PC-3 (cell line): ENCODE results near the gene RPL22. TPM values are rescaled to one million over a fixed set of nuclear protein-coding genes. Genes with fewer than 3 reads are reported as not detected.

Source experiments
- ATAC-seq: fragments of 200-7000 bp; cut with Tn5 transposase; 2 replicates; pipeline ENCODE4 v1.9.1; 2020; ENCODE audit warnings: mild to moderate bottlenecking, moderate library complexity
- BruUV-seq: library from RNA; stranded (reverse); fragments of 400-500 nt; replicated peaks from 2 replicates; lab custom pipeline; 2021; lab: Mats Ljungman, UMichigan
- CTCF ChIA-PET: fragments of 300-600 bp; sonication (Branson Sonifier 250); formaldehyde crosslinking; loops from one replicate; lab custom pipeline; 2022; ENCODE audit warnings: antibody characterized with exemption; lab: Charles Lee
- POLR2A ChIA-PET: fragments of 300-600 bp; sonication (Branson Sonifier 250); formaldehyde crosslinking; loops from one replicate; lab custom pipeline; 2022; ENCODE audit warnings: antibody characterized with exemption; ENCODE audit not compliant: unreplicated experiment; lab: Charles Lee
- DNase-seq: peaks from one replicate; pipeline ENCODE4 v3.0.0-alpha.2; 2015
- H2AFZ ChIP-seq: fragments of 300-600 bp; sonication (generic); 2 replicates; pipeline ENCODE4 v1.6.0; 2016; ENCODE audit warnings: antibody characterized with exemption, low read length
- H3F3A ChIP-seq: fragments of 300-600 bp; sonication (generic); one replicate; pipeline ENCODE4 v1.6.0; 2017; ENCODE audit warnings: antibody characterized with exemption, low read length, control low read depth, mild to moderate bottlenecking; ENCODE audit not compliant: unreplicated experiment
- H3K27ac ChIP-seq: fragments of 300-600 bp; sonication (generic); 2 replicates; pipeline ENCODE4 v1.5.1; 2016; ENCODE audit warnings: mild to moderate bottlenecking, low read length
- H3K27me3 ChIP-seq: fragments of 300-600 bp; sonication (generic); 2 replicates; pipeline ENCODE4 v1.6.1; 2016; ENCODE audit warnings: low read length, mixed read lengths
- H3K36me3 ChIP-seq: fragments of 300-600 bp; sonication (generic); 2 replicates; pipeline ENCODE4 v1.6.1; 2016; ENCODE audit warnings: low read depth, mixed run types, low read length, mixed read lengths
- H3K4me1 ChIP-seq: fragments of 300-600 bp; sonication (generic); 2 replicates; pipeline ENCODE4 v1.5.1; 2016; ENCODE audit warnings: low read length; ENCODE audit not compliant: insufficient read depth
- H3K4me2 ChIP-seq: fragments of 300-600 bp; sonication (generic); 2 replicates; pipeline ENCODE4 v1.6.0; 2016; ENCODE audit warnings: low read length
- H3K4me3 ChIP-seq: fragments of 300-600 bp; sonication (generic); 2 replicates; pipeline ENCODE4 v1.5.1; 2016; ENCODE audit warnings: mild to moderate bottlenecking, low read length, mixed read lengths
- H3K79me2 ChIP-seq: fragments of 300-600 bp; sonication (generic); 2 replicates; pipeline ENCODE4 v1.6.1; 2017; ENCODE audit warnings: low read length, mixed read lengths
- H3K9ac ChIP-seq: fragments of 300-600 bp; sonication (generic); 2 replicates; pipeline ENCODE4 v1.6.0; 2016; ENCODE audit warnings: mild to moderate bottlenecking, low read length
- H3K9me2 ChIP-seq: fragments of 300-600 bp; sonication (generic); replicated peaks from 2 replicates; pipeline ENCODE4 v1.6.1; 2016; ENCODE audit warnings: mixed run types, low read length, mixed read lengths
- H3K9me3 ChIP-seq: fragments of 300-600 bp; sonication (generic); 2 replicates; pipeline ENCODE4 v1.6.1; 2016; ENCODE audit warnings: low read length, mixed read lengths
- H4K20me1 ChIP-seq: fragments of 300-600 bp; sonication (generic); 2 replicates; pipeline ENCODE4 v1.6.1; 2016; ENCODE audit warnings: low read length, mixed read lengths
- CTCF ChIP-seq: fragments of 300-600 bp; sonication (generic); conservative IDR thresholded peaks from 2 replicates; pipeline ENCODE4 v1.5.1; 2017; ENCODE audit warnings: antibody characterized with exemption, low read depth, mild to moderate bottlenecking, low read length
- EZH2 ChIP-seq: fragments of 300-600 bp; sonication (generic); IDR thresholded peaks from one replicate; pipeline ENCODE4 v1.6.1; 2017; ENCODE audit warnings: antibody characterized with exemption, mild to moderate bottlenecking, low read length; ENCODE audit not compliant: unreplicated experiment
- EZH2phosphoT487 ChIP-seq: fragments of 300-600 bp; sonication (generic); IDR thresholded peaks from 2 replicates; pipeline ENCODE4 v1.6.1; 2018; ENCODE audit warnings: mild to moderate bottlenecking, antibody characterized with exemption, low read length, borderline replicate concordance
- intact Hi-C: fragments of 100-400 bp; cut with micrococcal nuclease; formaldehyde crosslinking; loops from 2 replicates; pipeline ENCODE4 v1.9.0; 2023
- total RNA-seq: library from RNA; depleted of rRNA; stranded (reverse); fragments of >200 nt; gene quantifications from 2 replicates; pipeline ENCODE4 v1.2.3, GENCODE V29; 2014

Gene RPL22
- total RNA-seq, 1 experiment from 2014 or later, result 283 TPM

GRCh38 chr1:6163973-6164617, 35.3 kb downstream of the RPL22 start:
- no peak overlapping the region for H3K4me2 ChIP-seq
- no peaks in the 10 kb centered on the region for H3F3A ChIP-seq
- no peaks in the 10 kb centered on the region for H4K20me1 ChIP-seq
- H3K9ac ChIP-seq, result no peak overlapping the region
- no peak overlapping the region for H3K27ac ChIP-seq
- no peaks in the 10 kb centered on the region for H3K79me2 ChIP-seq
- no peaks in the 10 kb centered on the region for H3K27me3 ChIP-seq
- H3K36me3 ChIP-seq, result no peaks in the 10 kb centered on the region
- H3K4me3 ChIP-seq, result no peak overlapping the region
- DNase-seq (no peak), ATAC-seq (no peak)
- H2AFZ ChIP-seq, result no peak overlapping the region
- intact Hi-C loops, result no loop called here
- CTCF ChIA-PET, result no interaction called here
- TF ChIP-seq EZH2phosphoT487, result no peak
- TF ChIP-seq EZH2, result no peak
- TF ChIP-seq CTCF, result no peak
- BruUV-seq, result no TSS peak
- POLR2A ChIA-PET, result no interaction called here
- no peaks in the 10 kb centered on the region for H3K9me2 ChIP-seq
- no peaks in the 10 kb centered on the region for H3K4me1 ChIP-seq
- H3K9me3 ChIP-seq, result no peaks in the 10 kb centered on the region

- Histone ChIP-seq H4K20me1 (no peaks in the 10 kb centered on the region), H3K9me3 (no peaks in the 10 kb centered on the region), H3K4me3 (no peak overlapping the region), H3K27me3 (no peaks in the 10 kb centered on the region), H3K27ac (no peak overlapping the region), H2AFZ (no peak overlapping the region), H3K4me1 (peaks cover 2% of the 10 kb centered on the region), H3F3A (peaks cover under 1% of the 10 kb centered on the region), H3K4me2 (no peak overlapping the region), H3K9ac (no peak overlapping the region), H3K79me2 (no peaks in the 10 kb centered on the region), H3K36me3 (no peaks in the 10 kb centered on the region), H3K9me2 (no peaks in the 10 kb centered on the region)
- DNase-seq (no peak), ATAC-seq (no peak)
- BruUV-seq, result no TSS peak
- TF ChIP-seq CTCF (no peak), EZH2phosphoT487 (no peak), EZH2 (no peak)
- ChIA-PET CTCF (no interaction called here), POLR2A (no interaction called here)
- intact Hi-C loops, result no loop called here
Observed at GRCh38 chr1:6163191-6163972, 36.0 kb downstream of the RPL22 start.

- Histone ChIP-seq H3K9me3 (no peaks in the 10 kb centered on the region), H4K20me1 (no peaks in the 10 kb centered on the region), H3K9me2 (no peaks in the 10 kb centered on the region), H3K4me2 (no peak overlapping the region), H3K9ac (no peak overlapping the region), H3K79me2 (no peaks in the 10 kb centered on the region), H3K36me3 (no peaks in the 10 kb centered on the region), H3K4me1 (peaks cover 7% of the 10 kb centered on the region), H3F3A (peaks cover 6% of the 10 kb centered on the region), H3K4me3 (no peak overlapping the region), H2AFZ (no peak overlapping the region), H3K27ac (no peak overlapping the region), H3K27me3 (no peaks in the 10 kb centered on the region)
- no peak for ATAC-seq
- no peak for DNase-seq
- POLR2A ChIA-PET, result no interaction called here
- TF ChIP-seq EZH2 (no peak), CTCF (peak; percentile 27; the same call in 1 of the 2 replicates)
- intact Hi-C loops, result no loop called here
- CTCF ChIA-PET, result no interaction called here
- no TSS peak for BruUV-seq
Observed at GRCh38 chr1:6162773-6163172, 36.6 kb downstream of the RPL22 start.
